ENCODE measurements around the gene ELFN2.
"Not testable (repeated sequence)": the region's sequence is repeated elsewhere in the genome, so short reads cannot be mapped to it uniquely, and the experiment has no call there.

Gene ELFN2

DNA sequence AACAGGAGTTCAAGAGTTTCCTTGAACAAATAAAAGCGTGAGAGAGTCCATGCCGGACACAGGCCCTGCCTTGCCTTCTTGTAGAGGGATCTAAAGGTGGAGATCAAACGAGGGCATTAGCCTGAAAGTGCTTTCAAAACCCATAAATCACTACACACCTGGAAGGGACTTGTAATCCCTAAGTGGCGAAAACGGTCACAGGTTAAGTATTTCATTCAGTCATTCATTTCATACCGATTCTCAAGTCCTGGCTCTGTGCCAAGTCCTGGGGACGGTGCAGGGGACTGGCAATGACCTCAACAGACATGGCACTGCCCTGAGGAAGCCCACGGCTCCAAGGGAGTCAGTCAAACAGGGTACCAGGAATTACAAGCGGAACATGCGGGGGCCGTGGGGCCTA lies 26.6 kb downstream of the ELFN2 start:
- Mint-ChIP-seq H3K36me3 (no peaks in the 10 kb centered on the region), H3K27ac (no peak overlapping the region), H3K4me3 (no peak overlapping the region), H3K27me3 (peaks cover 28% of the 10 kb centered on the region), H3K4me1 (no peaks in the 10 kb centered on the region), H3K9me3 (no peaks in the 10 kb centered on the region)
- DNase-seq (ENCODE audit: low spot score in 2 of 2) (no peak), ATAC-seq (ENCODE audit: low read depth) (no peak)

DNA sequence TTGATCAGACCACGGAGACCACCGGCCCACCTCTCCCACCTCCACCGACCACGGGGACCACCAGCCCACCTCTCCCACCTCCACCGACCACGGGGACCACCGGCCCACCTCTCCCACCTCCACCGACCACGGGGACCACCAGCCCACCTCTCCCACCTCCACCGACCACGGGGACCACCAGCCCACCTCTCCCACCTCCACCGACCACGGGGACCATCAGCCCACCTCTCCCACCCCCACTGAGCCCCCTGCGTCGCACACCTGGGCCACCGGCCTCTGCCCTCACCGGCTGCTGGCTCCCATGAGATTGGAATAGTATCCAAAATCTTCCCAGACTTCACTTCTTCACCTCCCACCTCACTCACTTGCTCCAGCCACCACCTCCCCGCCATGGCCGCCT lies 27.8 kb downstream of the ELFN2 start:
- not testable (repeated sequence) for H3K36me3 Mint-ChIP-seq; ATAC-seq (ENCODE audit: low read depth); H3K27ac Mint-ChIP-seq; H3K4me1 Mint-ChIP-seq; DNase-seq (ENCODE audit: low spot score in 2 of 2); H3K9me3 Mint-ChIP-seq; H3K4me3 Mint-ChIP-seq
- peaks cover 28% of the 10 kb centered on the region for H3K27me3 Mint-ChIP-seq

DNA sequence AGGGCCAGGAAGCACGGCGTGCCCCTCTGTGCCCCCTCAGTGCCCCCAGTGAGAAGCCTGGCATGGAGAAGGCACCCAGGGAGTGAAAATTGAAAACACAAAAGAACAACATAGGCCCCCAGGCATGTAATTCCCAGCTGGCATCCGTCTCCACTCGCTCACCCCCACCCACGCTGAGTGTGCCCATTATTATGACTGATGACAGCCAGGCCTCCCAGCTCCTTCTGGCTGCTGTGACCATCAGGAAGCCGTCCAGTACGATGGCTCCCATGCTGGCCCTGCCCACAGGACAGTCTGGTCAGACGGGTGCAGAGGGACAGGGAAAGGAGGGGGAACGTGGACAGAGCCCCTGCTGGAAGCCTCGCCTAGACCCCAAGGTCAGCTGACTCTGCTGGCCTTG lies 30.1 kb downstream of the ELFN2 start:
- H3K4me3 Mint-ChIP-seq, result no peak overlapping the region
- no peak for DNase-seq (ENCODE audit: low spot score in 2 of 2)
- H3K9me3 Mint-ChIP-seq, result no peaks in the 10 kb centered on the region
- H3K36me3 Mint-ChIP-seq, result no peaks in the 10 kb centered on the region
- ATAC-seq (ENCODE audit: low read depth), result no peak
- no peak overlapping the region for H3K27ac Mint-ChIP-seq
- no peaks in the 10 kb centered on the region for H3K4me1 Mint-ChIP-seq
- peaks cover 19% of the 10 kb centered on the region for H3K27me3 Mint-ChIP-seq

DNA sequence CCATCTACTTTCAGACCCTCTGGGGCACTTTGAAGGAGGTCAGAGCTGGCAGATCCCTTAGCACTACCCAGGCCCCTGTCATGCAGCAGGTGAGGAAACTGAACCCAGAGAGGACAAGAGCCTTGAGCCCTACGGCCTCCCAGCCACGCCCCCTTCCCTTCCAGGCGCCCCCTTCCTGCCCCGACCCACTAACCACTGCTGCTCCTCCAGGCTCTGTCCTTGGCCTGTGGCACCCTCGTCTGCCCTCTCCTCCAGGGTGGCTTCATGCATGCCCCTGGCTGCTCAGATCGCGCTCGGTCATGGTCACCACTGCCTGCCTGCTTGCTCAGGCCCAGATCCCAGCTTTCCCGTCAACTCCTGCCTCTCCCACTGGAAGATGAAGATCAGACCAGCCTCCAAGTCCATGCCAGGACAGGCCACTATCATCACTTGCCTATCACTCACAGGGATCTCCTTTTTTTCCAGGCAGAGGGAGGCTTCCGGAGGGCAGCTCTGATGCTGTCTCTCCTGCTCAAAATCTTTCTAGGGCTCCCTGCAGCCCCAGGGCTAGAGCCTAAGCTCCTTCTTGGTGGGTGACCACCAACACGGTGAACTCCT lies 30.7 kb downstream of the ELFN2 start:
- H3K4me1 Mint-ChIP-seq, result no peaks in the 10 kb centered on the region
- H3K9me3 Mint-ChIP-seq, result no peaks in the 10 kb centered on the region
- H3K27me3 Mint-ChIP-seq, result peaks cover 19% of the 10 kb centered on the region
- H3K36me3 Mint-ChIP-seq, result no peaks in the 10 kb centered on the region
- DNase-seq (ENCODE audit: low spot score in 2 of 2), result no peak
- H3K27ac Mint-ChIP-seq, result no peak overlapping the region
- no peak overlapping the region for H3K4me3 Mint-ChIP-seq
- ATAC-seq (ENCODE audit: low read depth), result no peak

DNA sequence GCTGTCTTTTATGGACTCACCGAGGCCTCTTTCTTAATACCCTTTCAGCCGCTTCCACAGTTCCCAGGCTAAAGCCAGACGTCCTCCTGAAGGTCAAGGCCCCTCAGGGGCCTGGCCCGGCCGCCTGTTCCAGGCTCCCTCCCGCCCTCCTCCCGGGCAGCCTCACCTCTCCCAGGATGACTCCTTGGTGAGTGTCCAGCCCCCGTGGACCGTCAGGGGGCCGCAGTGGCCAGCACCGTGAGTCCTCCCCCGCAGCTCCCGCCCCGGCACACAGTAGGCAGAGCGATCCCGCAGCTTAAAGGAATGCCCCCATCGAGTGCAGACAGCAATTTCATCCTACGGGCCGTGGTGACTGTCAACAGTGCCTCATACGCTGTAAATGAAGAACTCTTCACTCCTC lies 32.9 kb downstream of the ELFN2 start:
- DNase-seq (ENCODE audit: low spot score in 2 of 2), result no peak
- H3K9me3 Mint-ChIP-seq, result no peaks in the 10 kb centered on the region
- no peaks in the 10 kb centered on the region for H3K4me1 Mint-ChIP-seq
- H3K4me3 Mint-ChIP-seq, result no peak overlapping the region
- H3K27me3 Mint-ChIP-seq, result peaks cover 20% of the 10 kb centered on the region
- ATAC-seq (ENCODE audit: low read depth), result no peak
- H3K36me3 Mint-ChIP-seq, result no peaks in the 10 kb centered on the region
- no peak overlapping the region for H3K27ac Mint-ChIP-seq

DNA sequence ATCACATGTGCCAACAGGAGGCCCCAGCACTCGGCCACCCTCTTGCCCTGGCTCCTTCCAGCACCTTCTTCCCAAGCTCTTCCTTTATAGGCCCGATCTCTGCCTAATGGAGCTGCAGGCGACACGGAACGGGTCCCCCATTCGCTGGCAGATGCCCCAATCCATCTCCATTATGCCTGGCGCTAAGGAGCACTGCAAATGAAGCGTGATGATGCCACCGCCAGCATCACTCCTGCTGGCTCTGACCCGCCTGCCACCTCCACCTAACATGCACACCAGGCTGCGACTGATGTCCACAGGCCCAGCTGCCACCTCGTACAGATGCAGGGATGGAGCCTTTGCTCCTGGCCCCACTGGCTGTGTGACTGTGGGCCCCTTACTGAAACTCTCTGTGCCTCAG lies 33.5 kb downstream of the ELFN2 start:
- no peak for ATAC-seq (ENCODE audit: low read depth)
- Mint-ChIP-seq H3K36me3 (no peaks in the 10 kb centered on the region), H3K9me3 (no peaks in the 10 kb centered on the region), H3K27me3 (peaks cover 24% of the 10 kb centered on the region), H3K27ac (no peak overlapping the region), H3K4me1 (no peaks in the 10 kb centered on the region), H3K4me3 (no peak overlapping the region)
- DNase-seq (ENCODE audit: low spot score in 2 of 2), result no peak

DNA sequence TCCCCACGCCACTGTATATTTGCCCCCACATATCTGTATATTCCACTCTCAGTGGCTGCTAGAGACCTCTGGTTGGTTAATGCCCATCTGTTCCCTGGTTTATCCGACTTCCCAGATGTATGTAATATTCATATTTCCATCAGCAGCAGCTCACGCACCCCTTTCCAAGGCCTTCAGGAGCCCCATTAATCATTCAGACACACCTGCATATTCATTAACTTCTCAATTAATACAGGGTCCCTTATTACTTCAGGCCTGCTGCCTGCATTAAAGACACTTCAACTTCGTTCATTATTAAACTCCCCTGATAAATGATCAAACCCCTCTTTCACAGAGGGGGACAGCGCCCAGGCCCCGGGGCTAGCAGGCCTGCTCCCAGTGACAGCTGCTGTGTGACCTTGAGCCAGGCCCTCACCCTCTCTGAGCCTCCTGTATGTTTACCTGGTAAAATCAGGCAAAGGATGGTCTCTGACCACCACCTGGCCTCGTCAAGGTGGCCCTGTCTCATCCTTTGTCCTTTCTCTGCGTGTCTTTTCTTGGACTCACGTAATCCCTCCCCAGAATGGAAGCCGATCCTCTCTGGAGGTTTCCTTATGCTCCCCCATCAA lies 34.5 kb downstream of the ELFN2 start:
- Mint-ChIP-seq H3K27ac (no peak overlapping the region), H3K27me3 (peaks cover 23% of the 10 kb centered on the region)
- ATAC-seq (ENCODE audit: low read depth), result no peak

DNA sequence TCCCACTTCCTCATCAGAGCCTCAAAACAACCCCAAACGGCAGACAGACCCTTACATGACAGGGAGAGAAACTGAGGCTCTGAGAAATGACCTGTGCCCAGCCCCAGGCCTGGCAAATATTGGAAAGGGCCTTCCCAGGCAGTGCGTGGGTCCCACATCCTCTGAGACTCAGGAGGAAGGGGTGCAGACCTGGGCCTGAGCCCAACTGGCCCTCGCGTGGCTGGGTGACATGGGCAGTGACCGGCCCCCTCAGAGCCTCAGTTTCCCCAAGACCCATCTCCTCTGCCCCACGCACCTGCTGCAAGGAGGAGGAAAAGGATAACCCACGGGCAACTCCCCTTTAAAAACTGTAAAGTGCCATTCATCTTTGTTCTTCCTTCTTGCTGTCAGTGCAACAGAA lies 35.6 kb downstream of the ELFN2 start:
- Mint-ChIP-seq H3K4me1 (peaks cover 8% of the 10 kb centered on the region), H3K9me3 (no peaks in the 10 kb centered on the region), H3K4me3 (no peak overlapping the region), H3K27me3 (peaks cover 26% of the 10 kb centered on the region), H3K27ac (no peak overlapping the region), H3K36me3 (no peaks in the 10 kb centered on the region)
- DNase-seq (ENCODE audit: low spot score in 2 of 2) (no peak), ATAC-seq (ENCODE audit: low read depth) (no peak)

More for the DNA sequence above, 34.5 kb downstream of the ELFN2 start:
- Mint-ChIP-seq H3K9me3 (no peaks in the 10 kb centered on the region), H3K4me1 (peaks cover 2% of the 10 kb centered on the region), H3K36me3 (no peaks in the 10 kb centered on the region), H3K4me3 (no peak overlapping the region)
- no peak for DNase-seq (ENCODE audit: low spot score in 2 of 2)

DNA sequence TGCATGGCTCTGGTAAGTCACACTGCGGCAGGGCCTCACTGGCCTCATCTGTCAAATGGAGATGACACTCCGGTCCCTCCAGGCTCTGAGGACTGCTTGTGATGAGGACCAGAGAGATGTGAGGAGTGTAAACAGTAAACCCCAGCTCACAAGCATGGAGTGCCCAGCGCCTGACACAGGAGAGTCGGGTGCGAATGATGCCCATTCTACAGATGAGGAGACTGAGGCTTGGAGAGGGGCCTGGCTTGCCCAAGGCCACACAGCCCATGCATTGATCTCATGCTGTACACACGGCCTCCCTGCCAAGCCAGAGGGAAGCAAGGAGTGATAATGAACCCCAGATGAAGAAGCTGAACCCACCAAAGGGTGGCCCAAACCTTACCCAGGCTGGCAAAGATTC lies 37.2 kb downstream of the ELFN2 start:
- peaks cover 8% of the 10 kb centered on the region for H3K4me1 Mint-ChIP-seq
- DNase-seq (ENCODE audit: low spot score in 2 of 2), result no peak
- no peak overlapping the region for H3K4me3 Mint-ChIP-seq
- H3K36me3 Mint-ChIP-seq, result no peaks in the 10 kb centered on the region
- no peak for ATAC-seq (ENCODE audit: low read depth)
- H3K9me3 Mint-ChIP-seq, result no peaks in the 10 kb centered on the region
- H3K27me3 Mint-ChIP-seq, result peaks cover 28% of the 10 kb centered on the region
- no peak overlapping the region for H3K27ac Mint-ChIP-seq

DNA sequence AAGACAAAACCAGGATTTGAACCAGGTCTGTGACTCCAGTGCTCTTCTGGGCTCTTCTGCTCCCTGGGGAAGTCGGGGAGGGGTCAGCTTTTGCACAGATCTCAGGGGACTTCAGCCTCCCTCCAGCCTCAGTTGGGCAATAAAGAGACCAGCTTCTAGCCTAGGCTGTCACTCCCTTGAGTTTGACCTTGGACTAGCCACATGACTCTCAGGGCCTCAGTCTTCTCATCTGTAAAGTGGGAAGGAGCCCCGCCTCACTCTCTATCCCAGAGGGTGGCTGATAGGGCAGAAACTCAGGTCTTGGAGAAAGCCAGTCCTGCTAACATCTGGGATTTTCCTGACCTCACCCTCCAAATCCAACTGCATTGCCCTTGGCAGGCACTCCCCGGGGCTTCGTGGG lies 38.7 kb downstream of the ELFN2 start:
- Mint-ChIP-seq H3K27ac (no peak overlapping the region), H3K9me3 (no peaks in the 10 kb centered on the region), H3K4me1 (peaks cover 8% of the 10 kb centered on the region), H3K27me3 (peaks cover 35% of the 10 kb centered on the region), H3K36me3 (no peaks in the 10 kb centered on the region), H3K4me3 (no peak overlapping the region)
- ATAC-seq (ENCODE audit: low read depth) (no peak), DNase-seq (ENCODE audit: low spot score in 2 of 2) (no peak)

DNA sequence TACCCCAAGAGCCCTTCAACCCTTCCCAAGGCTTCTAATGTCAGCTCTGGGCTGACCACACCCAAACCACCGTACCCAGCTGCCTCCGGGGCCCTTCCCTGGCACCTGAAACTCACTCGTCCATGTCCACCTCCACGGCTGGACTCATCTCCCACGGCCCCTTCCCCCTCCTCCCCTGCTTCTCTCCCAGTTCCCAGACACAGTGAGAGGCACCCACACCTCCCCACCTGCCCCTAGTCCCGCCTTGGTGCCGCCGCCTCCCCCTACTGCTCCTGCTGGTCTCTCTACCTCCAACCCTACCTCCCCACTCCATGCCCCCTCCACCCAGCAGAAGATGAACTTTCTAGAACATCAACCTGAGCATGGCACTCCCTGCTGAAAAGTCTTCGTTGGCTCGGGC lies 39.5 kb downstream of the ELFN2 start:
- no peak for ATAC-seq (ENCODE audit: low read depth)
- no peak overlapping the region for H3K27ac Mint-ChIP-seq
- H3K4me1 Mint-ChIP-seq, result peaks cover 12% of the 10 kb centered on the region

DNA sequence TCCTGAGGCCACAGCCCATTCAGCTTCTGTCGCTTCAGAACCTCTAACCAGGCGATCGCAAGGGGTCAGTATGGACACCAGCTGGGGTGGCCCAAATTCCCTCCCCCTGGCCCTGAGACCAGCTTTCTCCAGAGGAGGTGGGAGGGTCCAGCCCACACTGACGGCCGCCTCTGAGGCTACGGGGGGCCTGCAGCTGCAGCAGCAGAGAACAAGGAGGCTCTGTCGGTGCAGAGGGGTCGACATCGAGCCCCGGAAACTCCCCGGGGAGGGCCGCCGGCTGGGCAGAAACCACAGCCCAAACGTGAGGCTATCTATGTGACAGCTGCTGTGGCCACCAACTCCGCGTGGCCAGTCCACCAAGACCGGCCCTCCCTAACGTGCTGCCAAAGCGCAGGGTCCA lies 40.8 kb downstream of the ELFN2 start:
- peaks cover 44% of the 10 kb centered on the region for H3K27me3 Mint-ChIP-seq
- no peaks in the 10 kb centered on the region for H3K9me3 Mint-ChIP-seq
- H3K4me3 Mint-ChIP-seq, result no peak overlapping the region
- no peak overlapping the region for H3K27ac Mint-ChIP-seq
- peaks cover 12% of the 10 kb centered on the region for H3K4me1 Mint-ChIP-seq
- H3K36me3 Mint-ChIP-seq, result no peaks in the 10 kb centered on the region
- DNase-seq (ENCODE audit: low spot score in 2 of 2) (no peak), ATAC-seq (ENCODE audit: low read depth) (no peak)

More for the DNA sequence above, 39.5 kb downstream of the ELFN2 start:
- Mint-ChIP-seq H3K4me3 (no peak overlapping the region), H3K27me3 (peaks cover 42% of the 10 kb centered on the region), H3K9me3 (no peaks in the 10 kb centered on the region), H3K36me3 (no peaks in the 10 kb centered on the region)
- DNase-seq (ENCODE audit: low spot score in 2 of 2), result no peak

DNA sequence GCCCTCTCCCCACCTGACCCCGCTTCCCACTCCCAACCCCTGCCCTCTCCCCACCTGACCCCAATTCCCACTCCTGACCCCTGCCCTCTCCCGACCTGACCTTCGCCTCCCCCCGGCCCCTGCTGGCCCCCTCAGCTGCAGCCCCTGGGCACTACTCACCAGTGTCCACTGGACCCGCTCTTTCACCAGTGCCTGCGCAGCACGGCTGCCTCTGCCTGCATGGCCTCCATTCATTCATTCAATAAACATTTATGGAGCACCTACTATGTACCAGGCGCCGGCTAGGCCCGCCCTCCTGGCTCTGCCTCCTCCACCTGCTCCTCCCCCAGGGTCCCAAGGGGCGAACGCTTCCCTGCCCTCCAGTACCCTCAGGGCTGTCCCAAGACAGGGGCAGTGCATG lies 42.6 kb downstream of the ELFN2 start:
- no peaks in the 10 kb centered on the region for H3K36me3 Mint-ChIP-seq
- no peaks in the 10 kb centered on the region for H3K9me3 Mint-ChIP-seq
- H3K27me3 Mint-ChIP-seq, result peaks cover 47% of the 10 kb centered on the region
- no peak overlapping the region for H3K4me3 Mint-ChIP-seq
- DNase-seq (ENCODE audit: low spot score in 2 of 2) (no peak), ATAC-seq (ENCODE audit: low read depth) (no peak)
- H3K27ac Mint-ChIP-seq, result no peak overlapping the region
- H3K4me1 Mint-ChIP-seq, result peaks cover 12% of the 10 kb centered on the region

DNA sequence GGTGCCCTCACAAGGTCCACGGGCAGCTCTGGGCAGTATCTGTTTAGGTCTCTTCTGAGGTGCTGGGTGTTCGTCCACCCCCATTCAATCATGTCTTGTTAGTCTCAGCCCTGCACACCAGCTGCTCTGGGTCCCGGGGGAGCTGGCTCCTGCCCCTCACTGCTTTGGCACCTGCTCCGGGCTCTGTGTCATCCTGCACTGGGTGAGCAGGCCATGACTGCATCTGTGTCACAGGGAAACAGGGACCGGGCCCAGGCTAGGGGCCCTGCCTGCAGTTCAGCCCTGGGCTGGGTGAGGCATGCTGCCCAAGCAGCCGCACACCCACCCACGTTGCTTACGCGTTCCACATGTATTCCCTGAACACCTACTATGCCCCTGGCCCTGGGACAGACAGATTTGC lies 43.9 kb downstream of the ELFN2 start:
- H3K27me3 Mint-ChIP-seq, result peaks cover 42% of the 10 kb centered on the region
- peaks cover 16% of the 10 kb centered on the region for H3K4me1 Mint-ChIP-seq
- H3K36me3 Mint-ChIP-seq, result no peaks in the 10 kb centered on the region
- no peaks in the 10 kb centered on the region for H3K9me3 Mint-ChIP-seq
- H3K27ac Mint-ChIP-seq, result no peak overlapping the region
- H3K4me3 Mint-ChIP-seq, result no peak overlapping the region
- no peak for DNase-seq (ENCODE audit: low spot score in 2 of 2)
- ATAC-seq (ENCODE audit: low read depth), result peak; percentile 38

DNA sequence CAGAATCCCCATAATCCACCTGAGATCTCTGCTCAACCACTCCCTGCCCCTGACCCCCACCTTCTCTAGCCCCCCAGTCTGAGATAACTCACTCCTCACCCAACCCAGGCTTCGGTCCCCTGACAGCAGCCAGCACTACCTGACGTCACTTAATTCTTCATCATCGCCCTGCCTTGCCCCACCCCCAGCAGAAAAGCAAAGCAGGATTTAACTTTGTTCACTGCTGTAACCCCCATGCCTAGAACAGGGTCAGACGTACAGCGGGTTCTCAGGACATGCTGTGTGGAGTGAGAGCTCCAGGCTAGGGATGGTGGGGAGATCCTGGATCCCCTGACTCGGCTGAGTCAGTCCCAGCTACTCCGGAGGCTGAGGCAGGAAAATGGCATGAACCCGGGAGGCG lies 45.8 kb downstream of the ELFN2 start:
- no peaks in the 10 kb centered on the region for H3K36me3 Mint-ChIP-seq
- peaks cover 40% of the 10 kb centered on the region for H3K27me3 Mint-ChIP-seq
- ATAC-seq (ENCODE audit: low read depth) (no peak), DNase-seq (ENCODE audit: low spot score in 2 of 2) (no peak)
- H3K9me3 Mint-ChIP-seq, result no peaks in the 10 kb centered on the region
- H3K4me1 Mint-ChIP-seq, result peaks cover 16% of the 10 kb centered on the region
- no peak overlapping the region for H3K27ac Mint-ChIP-seq
- no peak overlapping the region for H3K4me3 Mint-ChIP-seq

All from memory B cell (primary cell).